AG04449 (cell line): ENCODE data around the gene CCDC183.

Experiments
- CTCF ChIA-PET: fragments of 350-600 bp; formaldehyde crosslinking; extraction: SDS; loops from one replicate; lab custom pipeline; 2021; ENCODE audit warnings: antibody characterized with exemption; lab: Yijun Ruan, JAX
- POLR2A ChIA-PET: fragments of 400-600, 350-600 bp; formaldehyde crosslinking; extraction: SDS; loops from one replicate; lab custom pipeline; 2020; ENCODE audit warnings: antibody characterized with exemption, inconsistent platforms; lab: Yijun Ruan, JAX
- DNase-seq: peaks from one replicate; pipeline ENCODE4 v3.0.0-alpha.2; 2010; ENCODE audit warnings: low read depth, low spot score
- H3K4me3 ChIP-seq: 2 replicates; pipeline ENCODE4 v1.5.1; 2011; ENCODE audit warnings: low read depth, mild to moderate bottlenecking, control low read depth, low read length
- CTCF ChIP-seq: IDR thresholded peaks from one replicate; pipeline ENCODE4 v1.5.1; 2011; ENCODE audit warnings: mild to moderate bottlenecking, moderate library complexity, low read length, control low read depth, inconsistent platforms; ENCODE audit not compliant: insufficient read depth; ENCODE audit errors: missing control alignments

CCDC183 gene

GRCh38 chr9:136820971-136821825 is 25.1 kb downstream of the CCDC183 start:
- no peak for TF ChIP-seq CTCF
- POLR2A ChIA-PET: interaction anchor here (1.0 kb wide), 1 partner anchor 11 kb away, joined by 3 read pairs; no protein-coding TSS in a partner anchor
- no peak for DNase-seq

DNA sequence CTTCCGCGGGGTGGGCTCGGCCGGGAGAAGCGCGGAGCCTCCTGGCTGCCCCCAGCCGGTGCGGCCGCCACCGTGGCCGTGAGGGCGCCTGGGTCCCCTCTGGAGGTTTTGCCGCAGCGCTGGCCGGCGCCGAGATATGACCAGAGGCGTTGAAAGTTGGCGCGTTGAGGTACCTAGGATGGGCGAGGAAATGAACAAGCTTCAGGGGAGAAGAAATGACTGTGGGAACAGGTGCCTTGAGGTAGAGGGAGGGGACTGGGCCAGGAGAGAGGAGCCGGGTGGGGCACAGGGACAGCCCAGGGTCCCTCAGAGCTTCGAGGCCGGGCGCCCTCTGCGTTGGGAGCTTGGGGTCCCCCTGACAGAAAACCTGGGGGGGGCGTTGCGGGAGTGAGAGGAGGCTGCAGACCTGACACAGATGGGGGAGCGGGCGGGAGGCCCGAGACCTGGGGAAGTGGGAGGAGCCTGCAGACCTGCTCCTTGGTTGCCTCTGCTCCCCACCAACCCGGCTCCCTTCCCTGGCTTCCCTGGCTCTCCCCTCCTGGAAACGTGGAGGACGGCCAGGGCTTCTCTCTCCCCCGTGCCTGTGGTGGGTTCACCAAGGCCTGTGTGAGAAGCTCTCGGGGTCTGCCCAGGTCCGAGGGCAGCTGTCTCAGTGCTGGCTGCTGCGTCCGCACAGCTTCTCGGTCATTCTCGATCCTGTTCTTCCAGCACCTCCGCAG is 25.8 kb downstream of the CCDC183 start:
- TF ChIP-seq CTCF: no peak
- DNase-seq: no peak
- no peak overlapping the region for H3K4me3 ChIP-seq
- POLR2A ChIA-PET: interaction anchor here (1.0 to 1.1 kb wide), 2 partner anchors 10 to 12 kb away, joined by 3 read pairs; no protein-coding TSS in a partner anchor
- CTCF ChIA-PET: interaction anchor here (0.6 to 1.1 kb wide), 2 partner anchors 15 to 20 kb away, joined by 3 to 5 read pairs; partner anchors contain the start of genes AJM1 and RABL6

More at GRCh38 chr9:136820971-136821825, 25.1 kb downstream of the CCDC183 start:
- CTCF ChIA-PET: interaction anchor here (1.0 to 3.0 kb wide), 2 partner anchors 11 to 214 kb away, joined by 3 to 12 read pairs; no protein-coding TSS in a partner anchor
- H3K4me3 ChIP-seq: no peak overlapping the region

DNA sequence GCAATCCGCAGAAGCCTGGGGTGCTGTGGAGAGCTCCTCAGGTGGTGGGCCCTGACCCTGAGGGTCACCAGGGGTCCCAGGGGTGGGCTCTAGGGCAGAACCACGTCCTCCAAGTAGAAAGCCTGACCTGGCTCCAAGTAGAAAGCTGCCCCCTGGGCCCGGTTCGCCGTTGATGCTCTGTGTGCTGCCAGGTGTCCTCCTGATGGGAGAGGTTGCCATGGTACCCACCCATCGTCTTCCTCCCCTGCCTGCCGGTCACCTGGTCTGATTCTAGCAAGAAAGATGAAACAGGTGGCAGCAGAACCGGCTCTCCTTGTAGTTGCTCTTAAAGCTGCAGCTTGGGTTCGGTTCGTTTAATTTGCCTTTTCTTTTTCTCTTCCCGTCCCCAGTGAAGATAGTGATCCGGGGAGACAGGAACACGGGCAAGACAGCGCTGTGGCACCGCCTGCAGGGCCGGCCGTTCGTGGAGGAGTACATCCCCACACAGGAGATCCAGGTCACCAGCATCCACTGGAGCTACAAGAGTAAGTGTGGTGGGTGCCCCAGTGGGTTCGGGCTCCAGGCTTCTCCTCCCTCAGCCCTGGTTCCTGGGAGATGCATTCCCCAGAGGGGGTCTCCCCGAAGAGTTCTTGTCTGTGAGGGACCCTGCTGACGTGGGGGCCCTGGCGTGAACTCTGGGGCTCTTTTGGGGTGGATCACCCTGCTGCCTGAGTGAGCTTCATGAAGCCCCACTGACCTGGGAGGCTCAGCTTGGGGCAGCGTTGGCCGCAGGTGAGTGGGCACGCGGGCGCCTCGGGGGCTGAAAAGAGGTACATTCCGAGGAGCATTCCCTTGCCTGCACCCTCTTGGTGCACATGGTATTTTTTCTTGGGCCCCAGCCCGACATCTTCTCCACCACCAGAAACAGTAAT is 27.3 kb downstream of the CCDC183 start:
- CTCF ChIA-PET: interaction anchor here (1.1 to 1.7 kb wide), 4 partner anchors 8 to 19 kb away, joined by 5 to 7 read pairs (median 5); partner anchors contain the start of gene AJM1
- no peak for DNase-seq
- POLR2A ChIA-PET: interaction anchor here (1.1 kb wide), 1 partner anchor 9 kb away, joined by 3 read pairs; no protein-coding TSS in a partner anchor
- TF ChIP-seq CTCF: no peak
- H3K4me3 ChIP-seq: no peak overlapping the region

DNA sequence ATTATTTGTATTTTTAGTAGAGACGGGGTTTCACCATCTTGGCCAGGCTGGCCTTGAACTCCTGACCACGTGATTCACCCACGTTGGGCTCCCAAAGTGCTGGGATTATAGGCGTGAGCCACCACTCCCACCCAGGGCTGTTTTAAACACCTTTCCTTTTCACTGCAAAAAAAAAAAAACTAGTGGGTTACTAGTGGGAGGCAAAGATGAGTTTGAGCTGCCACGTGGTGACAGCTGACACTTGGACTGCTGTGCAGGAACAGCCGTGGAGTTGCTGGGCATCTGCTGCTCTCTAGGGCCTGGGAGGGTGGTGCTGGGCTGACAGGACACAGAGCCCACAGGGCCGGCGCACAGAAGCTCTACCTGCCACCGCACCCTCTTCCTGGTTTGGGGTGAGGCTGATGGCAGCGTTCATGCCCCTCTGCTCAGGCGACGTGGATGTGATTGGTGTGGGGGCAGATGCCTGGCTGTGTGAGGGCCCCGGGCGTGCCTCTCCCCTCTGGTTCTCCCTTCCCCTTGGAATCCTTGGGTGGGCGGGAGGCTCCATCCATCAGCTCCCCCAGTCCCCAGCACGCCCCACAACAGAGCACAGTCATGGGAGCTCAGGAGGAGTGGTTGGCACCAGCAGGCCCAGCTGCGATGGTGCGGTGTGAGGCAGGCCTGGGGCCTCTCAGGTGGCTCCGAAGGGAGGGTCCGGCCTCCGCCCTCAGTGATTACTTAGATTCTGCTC is 28.5 kb downstream of the CCDC183 start:
- no peak overlapping the region for H3K4me3 ChIP-seq
- ChIA-PET CTCF (interaction anchor here (1.2 to 1.7 kb wide), 3 partner anchors 15 to 32 kb away, joined by 3 to 7 read pairs (median 5); no protein-coding TSS in a partner anchor), POLR2A (interaction anchor here (0.6 kb wide), 2 partner anchors 16 to 128 kb away, joined by 3 read pairs; no protein-coding TSS in a partner anchor)
- DNase-seq: no peak
- no peak for TF ChIP-seq CTCF
